HepG2 (cell line): ENCODE results near the gene WDCP. TPM values are rescaled to one million over a fixed set of nuclear protein-coding genes. Genes with fewer than 3 reads are reported as not detected.

Source experiments
- ATF4 ChIP-seq, 2 experiments: fragments of 450-650 bp in 1 of 2; sonication (generic) in 1 of 2; formaldehyde crosslinking; IDR thresholded peaks; 2 replicates each; pipeline versions ENCODE4 v1.5.0 to v1.8.0; 2020 to 2022; ENCODE audit warnings: mild to moderate bottlenecking in 1 of 2, missing genetic modification reagents in 1 of 2
- CC2D1A ChIP-seq: sonication (generic); formaldehyde crosslinking; IDR thresholded peaks from 2 replicates; pipeline ENCODE4 v1.8.1; 2023; ENCODE audit warnings: mild to moderate bottlenecking, missing genetic modification reagents
- CEBPG ChIP-seq: IDR thresholded peaks from 2 replicates; pipeline ENCODE4 v1.6.1; 2016
- ESRRA ChIP-seq: sonication (generic); formaldehyde crosslinking; IDR thresholded peaks from 2 replicates; pipeline ENCODE4 v1.5.1; 2020; ENCODE audit warnings: mild to moderate bottlenecking, low read depth, missing genetic modification reagents
- FOXC1 ChIP-seq: sonication (generic); formaldehyde crosslinking; IDR thresholded peaks from 2 replicates; pipeline ENCODE4 v1.8.0; 2022; ENCODE audit warnings: mild to moderate bottlenecking, missing genetic modification reagents, borderline replicate concordance
- ISX ChIP-seq: sonication (generic); formaldehyde crosslinking; conservative IDR thresholded peaks from 2 replicates; pipeline ENCODE4 v1.5.0; 2020; ENCODE audit warnings: missing genetic modification reagents
- JUND ChIP-seq: sonication (generic); formaldehyde crosslinking; IDR thresholded peaks from 2 replicates; pipeline ENCODE4 v1.8.0; 2022; ENCODE audit warnings: mild to moderate bottlenecking, missing genetic modification reagents
- KDM1A ChIP-seq: IDR thresholded peaks from 2 replicates; pipeline ENCODE4 v1.6.1; 2016; ENCODE audit warnings: missing compliant biosample characterization
- KDM5A ChIP-seq: fragments of 200-600 bp; sonication (generic); IDR thresholded peaks from 2 replicates; pipeline ENCODE4 v1.7.0; 2018; ENCODE audit warnings: antibody characterized with exemption, mild to moderate bottlenecking, low read length, borderline replicate concordance
- NR2C2 ChIP-seq: sonication (generic); formaldehyde crosslinking; IDR thresholded peaks from 2 replicates; pipeline ENCODE4 v1.4.0; 2020; ENCODE audit warnings: missing genetic modification reagents, mild to moderate bottlenecking, moderate library complexity, borderline replicate concordance
- POLR2AphosphoS5 ChIP-seq: IDR thresholded peaks from 2 replicates; pipeline ENCODE4 v1.6.1; 2012; ENCODE audit warnings: low read depth, low read length
- RAD51 ChIP-seq: fragments of 450-650 bp; IDR thresholded peaks from 2 replicates; pipeline ENCODE4 v1.6.1; 2016; ENCODE audit warnings: borderline replicate concordance
- RARG ChIP-seq: sonication (generic); formaldehyde crosslinking; IDR thresholded peaks from 2 replicates; pipeline ENCODE4 v1.4.0; 2020; ENCODE audit warnings: low read depth, mild to moderate bottlenecking, missing genetic modification reagents
- SOX5 ChIP-seq: IDR thresholded peaks from 2 replicates; pipeline ENCODE4 v1.6.1; 2016; ENCODE audit warnings: borderline replicate concordance
- SPEN ChIP-seq: sonication (generic); formaldehyde crosslinking; IDR thresholded peaks from 2 replicates; pipeline ENCODE4 v1.5.1; 2020; ENCODE audit warnings: low read depth, mild to moderate bottlenecking, missing genetic modification reagents
- STAG1 ChIP-seq: sonication (generic); formaldehyde crosslinking; IDR thresholded peaks from 2 replicates; pipeline ENCODE4 v1.4.0; 2020; ENCODE audit warnings: missing genetic modification reagents
- THAP8 ChIP-seq: sonication (generic); formaldehyde crosslinking; IDR thresholded peaks from 2 replicates; pipeline ENCODE4 v1.5.1; 2020; ENCODE audit warnings: missing genetic modification reagents, mild to moderate bottlenecking, borderline replicate concordance
- TIGD3 ChIP-seq: sonication (generic); formaldehyde crosslinking; IDR thresholded peaks from 2 replicates; pipeline ENCODE4 v1.5.1; 2020; ENCODE audit warnings: mild to moderate bottlenecking, missing genetic modification reagents, borderline replicate concordance
- TP53 ChIP-seq: sonication (generic); formaldehyde crosslinking; conservative IDR thresholded peaks from 2 replicates; pipeline ENCODE4 v1.4.0; 2020; ENCODE audit warnings: missing genetic modification reagents
- ZBTB1 ChIP-seq: sonication (generic); formaldehyde crosslinking; IDR thresholded peaks from 2 replicates; pipeline ENCODE4 v1.4.0; 2020; ENCODE audit warnings: missing genetic modification reagents, borderline replicate concordance
- ZBTB7A ChIP-seq: sonication (generic); formaldehyde crosslinking; IDR thresholded peaks from 2 replicates; pipeline ENCODE4 v1.8.0; 2022; ENCODE audit warnings: mild to moderate bottlenecking, missing genetic modification reagents
- ZBTB8A ChIP-seq: sonication (generic); formaldehyde crosslinking; IDR thresholded peaks from 2 replicates; pipeline ENCODE4 v1.4.0; 2020; ENCODE audit warnings: mild to moderate bottlenecking, low read depth, missing genetic modification reagents, borderline replicate concordance
- ZFP62 ChIP-seq: sonication (generic); formaldehyde crosslinking; IDR thresholded peaks from 2 replicates; pipeline ENCODE4 v1.4.0; 2020; ENCODE audit warnings: missing genetic modification reagents
- ZNF224 ChIP-seq: sonication (generic); formaldehyde crosslinking; IDR thresholded peaks from 2 replicates; pipeline ENCODE4 v1.5.0; 2020; ENCODE audit warnings: mild to moderate bottlenecking, missing genetic modification reagents
- ZNF552 ChIP-seq: sonication (generic); formaldehyde crosslinking; IDR thresholded peaks from 2 replicates; pipeline ENCODE4 v1.9.0; 2022; ENCODE audit warnings: missing genetic modification reagents, mild to moderate bottlenecking, borderline replicate concordance
- ZNF569 ChIP-seq: sonication (generic); formaldehyde crosslinking; IDR thresholded peaks from 2 replicates; pipeline ENCODE4 v1.5.0; 2020; ENCODE audit warnings: mild to moderate bottlenecking, missing genetic modification reagents, moderate library complexity, borderline replicate concordance
- ZNF768 ChIP-seq: sonication (generic); formaldehyde crosslinking; IDR thresholded peaks from 2 replicates; pipeline ENCODE4 v1.4.0; 2020; ENCODE audit warnings: missing genetic modification reagents
- ZNF891 ChIP-seq: sonication (generic); formaldehyde crosslinking; IDR thresholded peaks from 2 replicates; pipeline ENCODE4 v1.5.0; 2020; ENCODE audit warnings: mild to moderate bottlenecking, missing genetic modification reagents
- ZSCAN29 ChIP-seq: sonication (generic); formaldehyde crosslinking; conservative IDR thresholded peaks from 2 replicates; pipeline ENCODE4 v1.4.0; 2020; ENCODE audit warnings: mild to moderate bottlenecking, missing genetic modification reagents
- polyA plus RNA-seq, 8 experiments: library from polyadenylated mRNA; depleted of rRNA in 3 of 8; stranded (reverse) in 7 of 8; unstranded in 1 of 8; fragments of >200 nt; fragmentation: Illumina TruSeq in 4 of 8; extraction: Trizol in 4 of 8; gene quantifications; 2 replicates each; pipeline versions ENCODE4 v1.2.1 to v1.2.3, GENCODE V29; 2011 to 2016; ENCODE audit warnings: low read depth in 4 of 8, missing spikeins in 1 of 8, mixed read lengths in 1 of 8; ENCODE audit not compliant: insufficient read depth in 1 of 8
- total RNA-seq, 5 experiments: library from RNA; depleted of rRNA; stranded (reverse); fragments of >200 nt; fragmentation: Illumina TruSeq; extraction: Trizol; gene quantifications; 2 replicates each; pipeline ENCODE4 v1.2.3, GENCODE V29; 2016; ENCODE audit warnings: low read depth in 1 of 5

WDCP gene
- total and polyA plus RNA-seq, 2 of the 13 experiments (the other 11 are each of a cell fraction or from before 2014, with no cell fraction given), result 17.4 to 22.6 TPM

- no peak for TF ChIP-seq ATF4 (CRISPR knock-in tag; IDR thresholded peaks at IDR 0.05)
- no peak for TF ChIP-seq RAD51
- TF ChIP-seq ISX, result no peak
- no peak for TF ChIP-seq TP53 (CRISPR knock-in tag)
- no peak for TF ChIP-seq ZSCAN29 (CRISPR knock-in tag)
- no peak for TF ChIP-seq POLR2AphosphoS5
- TF ChIP-seq KDM5A, result no peak
- no peak for TF ChIP-seq ZNF224 (CRISPR knock-in tag)
- TF ChIP-seq ZFP62 (CRISPR knock-in tag), result no peak
- TF ChIP-seq ZBTB1 (CRISPR knock-in tag), result no peak
- TF ChIP-seq ZBTB8A (CRISPR knock-in tag), result no peak
- no peak for TF ChIP-seq JUND (CRISPR knock-in tag)
- 0 out of 2 replicates have a peak, but pooled peaks have one; percentile 9 for TF ChIP-seq NR2C2
- TF ChIP-seq THAP8, result no peak
- TF ChIP-seq RARG, result no peak
- TF ChIP-seq CC2D1A (CRISPR knock-in tag), result no peak
- TF ChIP-seq KDM1A (CRISPR knock-in tag), result no peak
- TF ChIP-seq SOX5 (CRISPR knock-in tag), result no peak
- 0 out of 2 replicates have a peak, but pooled peaks have one; percentile 52 for TF ChIP-seq ZNF569 (CRISPR knock-in tag)
- no peak for TF ChIP-seq CEBPG (CRISPR knock-in tag)
- TF ChIP-seq ZBTB7A (CRISPR knock-in tag), result 0 out of 2 replicates have a peak, but pooled peaks have one; percentile 40
- TF ChIP-seq FOXC1, result no peak
- no peak for TF ChIP-seq ZNF552 (CRISPR knock-in tag)
- peak; percentile 16; the same call in 1 of the 2 replicates for TF ChIP-seq ESRRA (CRISPR knock-in tag)
- TF ChIP-seq SPEN (CRISPR knock-in tag), result no peak
- peak; percentile 16; the same call in 1 of the 2 replicates for TF ChIP-seq ZNF768 (CRISPR knock-in tag)
- no peak for TF ChIP-seq TIGD3
- TF ChIP-seq ZNF891, result no peak
- TF ChIP-seq STAG1 (CRISPR knock-in tag), result no peak
Measured at GRCh38 chr2:24050041-24050979, 3.1 kb upstream of the WDCP start (continued).
